ENCODE measurements around the gene FAM107B.

Gene FAM107B

GRCh38 chr10:14508725-14509124 lies 266.0 kb downstream of the FAM107B start:
- Histone ChIP-seq H3K9ac (ENCODE audit: low read depth, low read length) (no peak overlapping the region), H3K36me3 (ENCODE audit: insufficient read depth, low read length) (no peaks in the 10 kb centered on the region), H3K27me3 (ENCODE audit: control insufficient read depth, insufficient read depth, low read length) (peaks cover 11% of the 10 kb centered on the region), H3K4me1 (ENCODE audit: control insufficient read depth, insufficient read depth, low read length) (no peaks in the 10 kb centered on the region), H3K4me3 (ENCODE audit: low read length) (no peak overlapping the region), H3K9me3 (replicated peaks; ENCODE audit: low read length) (no peaks in the 10 kb centered on the region), H3K4me2 (ENCODE audit: low read length) (no peak overlapping the region)

- no peak overlapping the region for H3K4me3 ChIP-seq (ENCODE audit: low read length)
Measured at GRCh38 chr10:14507781-14508180, 266.9 kb downstream of the FAM107B start.

GRCh38 chr10:14507176-14507575 lies 267.5 kb downstream of the FAM107B start:
- Histone ChIP-seq H3K36me3 (ENCODE audit: insufficient read depth, low read length) (no peaks in the 10 kb centered on the region), H3K9me3 (replicated peaks; ENCODE audit: low read length) (no peaks in the 10 kb centered on the region), H3K4me1 (ENCODE audit: control insufficient read depth, insufficient read depth, low read length) (no peaks in the 10 kb centered on the region), H3K27me3 (ENCODE audit: control insufficient read depth, insufficient read depth, low read length) (peaks cover 23% of the 10 kb centered on the region), H3K4me3 (ENCODE audit: low read length) (no peak overlapping the region), H3K4me2 (ENCODE audit: low read length) (no peak overlapping the region), H3K9ac (ENCODE audit: low read depth, low read length) (no peak overlapping the region)

More at GRCh38 chr10:14507781-14508180, 266.9 kb downstream of the FAM107B start:
- H3K9me3 ChIP-seq (replicated peaks; ENCODE audit: low read length), result no peaks in the 10 kb centered on the region
- no peaks in the 10 kb centered on the region for H3K36me3 ChIP-seq (ENCODE audit: insufficient read depth, low read length)
- H3K4me1 ChIP-seq (ENCODE audit: control insufficient read depth, insufficient read depth, low read length), result no peaks in the 10 kb centered on the region
- H3K27me3 ChIP-seq (ENCODE audit: control insufficient read depth, insufficient read depth, low read length), result peaks cover 20% of the 10 kb centered on the region
- H3K9ac ChIP-seq (ENCODE audit: low read depth, low read length), result no peak overlapping the region
- H3K4me2 ChIP-seq (ENCODE audit: low read length), result no peak overlapping the region

- Histone ChIP-seq H3K36me3 (ENCODE audit: insufficient read depth, low read length) (no peaks in the 10 kb centered on the region), H3K4me2 (ENCODE audit: low read length) (no peak overlapping the region), H3K27me3 (ENCODE audit: control insufficient read depth, insufficient read depth, low read length) (peaks cover 28% of the 10 kb centered on the region), H3K9me3 (replicated peaks; ENCODE audit: low read length) (no peaks in the 10 kb centered on the region), H3K4me1 (ENCODE audit: control insufficient read depth, insufficient read depth, low read length) (no peaks in the 10 kb centered on the region), H3K9ac (ENCODE audit: low read depth, low read length) (no peak overlapping the region), H3K4me3 (ENCODE audit: low read length) (no peak overlapping the region)
Measured at GRCh38 chr10:14502431-14502830, 272.3 kb downstream of the FAM107B start.

GRCh38 chr10:14500172-14500765 lies 274.4 kb downstream of the FAM107B start:
- no peaks in the 10 kb centered on the region for H3K9me3 ChIP-seq (replicated peaks; ENCODE audit: low read length)
- H3K4me2 ChIP-seq (ENCODE audit: low read length), result no peak overlapping the region
- H3K36me3 ChIP-seq (ENCODE audit: insufficient read depth, low read length), result no peaks in the 10 kb centered on the region
- no peak overlapping the region for H3K9ac ChIP-seq (ENCODE audit: low read depth, low read length)
- no peaks in the 10 kb centered on the region for H3K4me1 ChIP-seq (ENCODE audit: control insufficient read depth, insufficient read depth, low read length)
- H3K4me3 ChIP-seq (ENCODE audit: low read length), result no peak overlapping the region
- peaks cover 31% of the 10 kb centered on the region for H3K27me3 ChIP-seq (ENCODE audit: control insufficient read depth, insufficient read depth, low read length)

- Histone ChIP-seq H3K4me1 (ENCODE audit: control insufficient read depth, insufficient read depth, low read length) (no peaks in the 10 kb centered on the region), H3K36me3 (ENCODE audit: insufficient read depth, low read length) (no peaks in the 10 kb centered on the region), H3K4me2 (ENCODE audit: low read length) (no peak overlapping the region), H3K9me3 (replicated peaks; ENCODE audit: low read length) (no peaks in the 10 kb centered on the region), H3K27me3 (ENCODE audit: control insufficient read depth, insufficient read depth, low read length) (peaks cover 27% of the 10 kb centered on the region), H3K9ac (ENCODE audit: low read depth, low read length) (no peak overlapping the region), H3K4me3 (ENCODE audit: low read length) (no peak overlapping the region)
Measured at GRCh38 chr10:14499601-14499904, 275.1 kb downstream of the FAM107B start.

GRCh38 chr10:14498326-14498725 lies 276.4 kb downstream of the FAM107B start:
- no peaks in the 10 kb centered on the region for H3K9me3 ChIP-seq (replicated peaks; ENCODE audit: low read length)
- no peak overlapping the region for H3K4me2 ChIP-seq (ENCODE audit: low read length)
- no peak overlapping the region for H3K4me3 ChIP-seq (ENCODE audit: low read length)
- H3K27me3 ChIP-seq (ENCODE audit: control insufficient read depth, insufficient read depth, low read length), result peaks cover 16% of the 10 kb centered on the region
- H3K36me3 ChIP-seq (ENCODE audit: insufficient read depth, low read length), result no peaks in the 10 kb centered on the region
- no peaks in the 10 kb centered on the region for H3K4me1 ChIP-seq (ENCODE audit: control insufficient read depth, insufficient read depth, low read length)
- no peak overlapping the region for H3K9ac ChIP-seq (ENCODE audit: low read depth, low read length)

GRCh38 chr10:14491811-14492210 lies 282.9 kb downstream of the FAM107B start:
- Histone ChIP-seq H3K36me3 (ENCODE audit: insufficient read depth, low read length) (no peaks in the 10 kb centered on the region), H3K4me1 (ENCODE audit: control insufficient read depth, insufficient read depth, low read length) (peaks cover 8% of the 10 kb centered on the region), H3K9ac (ENCODE audit: low read depth, low read length) (no peak overlapping the region), H3K4me2 (ENCODE audit: low read length) (no peak overlapping the region), H3K4me3 (ENCODE audit: low read length) (no peak overlapping the region), H3K27me3 (ENCODE audit: control insufficient read depth, insufficient read depth, low read length) (peaks cover 12% of the 10 kb centered on the region), H3K9me3 (replicated peaks; ENCODE audit: low read length) (no peaks in the 10 kb centered on the region)

- Histone ChIP-seq H3K4me2 (ENCODE audit: low read length) (no peak overlapping the region), H3K4me1 (ENCODE audit: control insufficient read depth, insufficient read depth, low read length) (peaks cover 11% of the 10 kb centered on the region), H3K4me3 (ENCODE audit: low read length) (no peak overlapping the region), H3K27me3 (ENCODE audit: control insufficient read depth, insufficient read depth, low read length) (peaks cover 15% of the 10 kb centered on the region), H3K9ac (ENCODE audit: low read depth, low read length) (no peak overlapping the region), H3K9me3 (replicated peaks; ENCODE audit: low read length) (no peaks in the 10 kb centered on the region), H3K36me3 (ENCODE audit: insufficient read depth, low read length) (no peaks in the 10 kb centered on the region)
Measured at GRCh38 chr10:14489522-14490177, 285.0 kb downstream of the FAM107B start.

- H3K4me1 ChIP-seq (ENCODE audit: control insufficient read depth, insufficient read depth, low read length), result peaks cover 11% of the 10 kb centered on the region
- H3K36me3 ChIP-seq (ENCODE audit: insufficient read depth, low read length), result no peaks in the 10 kb centered on the region
- no peak overlapping the region for H3K4me2 ChIP-seq (ENCODE audit: low read length)
- no peak overlapping the region for H3K9ac ChIP-seq (ENCODE audit: low read depth, low read length)
- no peak overlapping the region for H3K4me3 ChIP-seq (ENCODE audit: low read length)
- peaks cover 15% of the 10 kb centered on the region for H3K27me3 ChIP-seq (ENCODE audit: control insufficient read depth, insufficient read depth, low read length)
- H3K9me3 ChIP-seq (replicated peaks; ENCODE audit: low read length), result no peaks in the 10 kb centered on the region
Measured at GRCh38 chr10:14487488-14487883, 287.2 kb downstream of the FAM107B start.

GRCh38 chr10:14486777-14487487 lies 287.8 kb downstream of the FAM107B start:
- Histone ChIP-seq H3K4me3 (ENCODE audit: low read length) (no peak overlapping the region), H3K9me3 (replicated peaks; ENCODE audit: low read length) (no peaks in the 10 kb centered on the region), H3K36me3 (ENCODE audit: insufficient read depth, low read length) (no peaks in the 10 kb centered on the region), H3K4me1 (ENCODE audit: control insufficient read depth, insufficient read depth, low read length) (peaks cover 11% of the 10 kb centered on the region), H3K4me2 (ENCODE audit: low read length) (peak overlapping the region; percentile 15), H3K27me3 (ENCODE audit: control insufficient read depth, insufficient read depth, low read length) (peaks cover 15% of the 10 kb centered on the region), H3K9ac (ENCODE audit: low read depth, low read length) (no peak overlapping the region)

- Histone ChIP-seq H3K4me3 (ENCODE audit: low read length) (no peak overlapping the region), H3K9ac (ENCODE audit: low read depth, low read length) (no peak overlapping the region), H3K27me3 (ENCODE audit: control insufficient read depth, insufficient read depth, low read length) (peaks cover 23% of the 10 kb centered on the region), H3K4me1 (ENCODE audit: control insufficient read depth, insufficient read depth, low read length) (peaks cover 11% of the 10 kb centered on the region), H3K36me3 (ENCODE audit: insufficient read depth, low read length) (no peaks in the 10 kb centered on the region), H3K9me3 (replicated peaks; ENCODE audit: low read length) (no peaks in the 10 kb centered on the region), H3K4me2 (ENCODE audit: low read length) (no peak overlapping the region)
Measured at GRCh38 chr10:14485986-14486385, 288.7 kb downstream of the FAM107B start.
